GM21528 (cell line): ENCODE results near the gene ZNF365.
"Not testable (repeated sequence)": the region's sequence is repeated elsewhere in the genome, so short reads cannot be mapped to it uniquely, and the experiment has no call there.

Source experiments
- ATAC-seq: cut with Tn5 transposase; IDR thresholded peaks from one replicate; pipeline ENCODE4 v1.9.1; 2021; ENCODE audit warnings: mild to moderate bottlenecking, moderate library complexity; ENCODE audit not compliant: unreplicated experiment, low FRiP score

Gene ZNF365

DNA sequence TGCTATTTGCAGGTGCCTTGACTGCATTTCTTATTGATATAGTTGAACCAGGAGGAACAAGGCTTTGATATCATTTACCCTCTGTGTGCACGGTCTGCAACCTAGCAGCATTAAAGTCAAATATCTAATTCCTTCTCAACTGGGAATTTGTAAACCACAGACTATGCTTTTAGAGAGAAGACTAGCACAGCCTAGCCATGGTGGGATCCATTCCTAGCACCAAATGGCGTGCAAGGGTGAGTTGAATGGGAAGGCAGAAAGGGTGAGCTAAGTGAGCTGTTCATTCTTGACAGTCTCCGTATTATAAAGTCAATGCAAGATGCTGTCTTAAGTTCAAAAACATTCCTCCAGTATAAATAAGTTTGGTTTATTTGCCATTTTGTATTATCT is 2.9 kb downstream of the ZNF365 start:
- ATAC-seq, result no peak

DNA sequence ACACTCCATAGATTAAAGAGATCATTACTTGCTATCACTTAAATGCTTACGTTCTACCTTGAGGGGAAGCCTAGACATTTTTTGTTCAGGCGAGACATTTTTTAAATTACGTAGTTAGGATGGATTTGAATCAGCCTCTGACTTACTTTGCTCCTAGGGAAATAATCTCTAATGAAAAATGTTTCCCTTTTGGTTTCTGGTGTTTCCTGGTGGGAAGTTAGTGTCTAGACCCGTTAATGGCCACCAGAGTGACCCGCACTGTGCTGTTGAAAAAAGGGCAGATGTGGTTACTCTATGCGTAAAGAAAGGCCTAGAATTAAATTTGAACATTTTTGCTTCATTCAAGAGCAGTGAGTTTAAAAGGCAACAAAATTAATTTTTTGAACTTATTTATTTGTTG is 3.8 kb downstream of the ZNF365 start:
- ATAC-seq, result no peak

DNA sequence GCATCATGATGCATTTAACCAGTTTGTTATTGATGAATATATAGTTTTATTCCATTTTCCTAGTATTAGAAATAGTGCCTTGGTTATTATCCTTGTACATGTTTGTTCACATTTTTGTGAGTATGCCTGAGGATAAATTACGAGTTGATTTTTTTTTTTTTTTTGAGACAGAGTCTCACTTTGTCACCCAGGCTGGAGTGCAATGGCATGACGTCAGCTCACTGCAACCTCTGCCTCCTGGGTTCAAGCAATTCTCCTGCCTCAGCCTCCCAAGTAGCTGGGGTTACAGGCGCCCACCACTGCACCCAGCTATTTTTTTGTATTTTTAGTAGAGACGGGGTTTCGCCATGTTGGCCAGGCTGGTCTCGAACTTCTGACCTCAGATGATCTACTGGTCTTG is 4.7 kb downstream of the ZNF365 start:
- not testable (repeated sequence) for ATAC-seq

DNA sequence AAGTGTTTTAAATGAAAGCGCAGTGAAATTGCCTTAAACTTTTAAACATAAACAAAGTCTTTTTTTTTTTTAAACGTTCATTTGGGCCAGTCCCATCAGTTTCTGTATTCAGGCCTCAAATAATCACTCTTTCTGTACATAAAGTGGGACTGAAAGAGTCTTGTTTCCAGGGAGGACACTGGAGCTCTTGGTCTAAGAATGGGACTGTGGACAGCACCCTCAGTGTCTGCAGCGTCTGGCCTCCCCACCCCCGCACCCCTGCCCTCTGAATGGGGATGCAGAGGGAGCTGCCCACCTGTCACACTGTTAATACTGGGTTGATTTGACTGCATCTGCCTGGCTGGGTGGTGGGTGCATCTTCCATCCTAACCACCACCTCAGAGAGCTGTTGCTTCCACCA is 5.2 kb downstream of the ZNF365 start:
- no peak for ATAC-seq

DNA sequence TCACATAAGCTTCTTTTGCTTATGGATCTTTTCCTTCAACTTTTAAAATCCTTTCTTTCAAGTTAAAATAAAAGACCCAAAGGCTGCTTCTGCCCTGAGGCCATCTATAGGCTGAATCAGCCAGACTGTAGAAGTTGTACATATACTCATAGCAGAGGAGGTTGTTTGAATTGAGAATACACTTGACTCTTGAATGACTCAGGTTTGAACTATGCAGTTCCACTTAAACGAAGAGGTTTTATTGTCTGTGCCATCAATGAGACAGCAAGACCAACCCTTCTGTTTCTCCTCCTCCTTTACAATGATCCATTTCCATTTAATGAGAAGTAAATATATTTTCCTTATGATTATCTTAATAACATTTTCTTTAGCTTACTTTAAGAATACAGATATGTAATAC is 5.8 kb downstream of the ZNF365 start:
- no peak for ATAC-seq

DNA sequence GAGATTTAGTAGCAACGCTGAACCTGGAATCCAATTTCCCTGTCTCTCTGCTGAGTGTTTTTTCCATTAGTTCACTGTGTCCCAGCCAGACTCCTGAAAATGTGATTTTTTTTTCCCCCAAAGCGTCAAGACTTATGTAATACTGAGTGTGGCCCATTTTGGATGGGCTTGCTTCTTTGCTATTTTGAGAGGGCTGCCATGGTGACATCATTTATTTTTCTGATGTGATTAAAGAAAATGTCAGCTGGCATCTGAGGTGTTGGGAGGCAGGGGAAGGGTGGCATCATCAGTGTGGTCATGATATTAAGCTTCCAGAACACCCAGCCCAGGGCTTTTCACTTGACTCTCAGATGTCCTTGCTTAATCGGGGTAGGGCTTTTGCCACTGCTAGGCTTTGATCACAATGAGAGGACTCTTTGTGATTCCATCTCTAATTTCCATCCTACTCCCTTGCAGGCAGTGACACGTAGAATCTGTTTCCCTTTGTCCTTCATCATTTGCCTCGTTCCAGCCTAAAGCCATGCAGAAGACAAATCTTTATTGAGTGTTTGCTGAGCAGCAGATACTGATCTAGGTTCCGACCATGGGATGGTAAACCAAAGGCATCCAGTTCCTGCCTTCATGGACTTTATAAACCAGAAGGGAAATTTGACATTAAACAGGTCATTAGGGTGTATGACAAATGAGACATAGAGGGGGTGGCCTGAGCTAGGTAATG is 7.4 kb downstream of the ZNF365 start:
- no peak for ATAC-seq

DNA sequence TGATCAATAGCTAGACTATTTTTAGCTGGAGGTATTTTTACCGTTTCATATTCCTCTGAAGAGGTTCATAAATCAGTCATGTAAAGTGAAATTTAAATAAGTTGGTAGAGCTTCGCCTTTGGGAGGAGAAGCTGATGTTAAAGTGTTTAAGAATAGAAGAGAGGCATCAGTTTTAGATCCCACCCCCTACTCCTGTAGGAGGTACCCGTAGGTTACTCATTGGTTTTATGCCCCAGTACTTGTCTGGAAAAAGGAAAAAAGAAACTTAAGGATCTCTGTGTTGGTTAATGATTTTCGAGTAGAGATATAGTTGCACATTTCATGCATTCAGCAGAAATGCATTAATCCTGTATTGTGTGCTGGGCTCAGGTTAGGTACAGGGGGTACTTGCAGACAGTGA is 8.7 kb downstream of the ZNF365 start:
- ATAC-seq, result no peak

DNA sequence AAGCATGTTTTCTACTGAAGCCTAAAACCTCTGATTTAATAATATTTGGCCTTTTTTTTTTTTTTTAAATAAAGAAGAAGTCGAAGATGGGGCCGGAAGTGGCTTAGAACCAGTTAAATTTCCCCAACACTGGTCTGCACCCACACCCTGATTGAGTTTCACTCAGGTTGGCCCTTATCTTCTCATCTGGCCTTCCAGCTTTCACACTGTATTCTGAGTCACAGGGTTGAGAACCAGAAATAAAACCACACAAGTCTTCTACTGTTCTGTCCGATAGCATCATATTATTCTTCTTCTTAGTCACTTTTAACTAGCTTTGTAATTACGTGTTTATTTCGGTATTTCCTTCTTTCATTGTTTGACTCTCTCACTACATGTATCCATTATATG is 9.9 kb downstream of the ZNF365 start:
- no peak for ATAC-seq

DNA sequence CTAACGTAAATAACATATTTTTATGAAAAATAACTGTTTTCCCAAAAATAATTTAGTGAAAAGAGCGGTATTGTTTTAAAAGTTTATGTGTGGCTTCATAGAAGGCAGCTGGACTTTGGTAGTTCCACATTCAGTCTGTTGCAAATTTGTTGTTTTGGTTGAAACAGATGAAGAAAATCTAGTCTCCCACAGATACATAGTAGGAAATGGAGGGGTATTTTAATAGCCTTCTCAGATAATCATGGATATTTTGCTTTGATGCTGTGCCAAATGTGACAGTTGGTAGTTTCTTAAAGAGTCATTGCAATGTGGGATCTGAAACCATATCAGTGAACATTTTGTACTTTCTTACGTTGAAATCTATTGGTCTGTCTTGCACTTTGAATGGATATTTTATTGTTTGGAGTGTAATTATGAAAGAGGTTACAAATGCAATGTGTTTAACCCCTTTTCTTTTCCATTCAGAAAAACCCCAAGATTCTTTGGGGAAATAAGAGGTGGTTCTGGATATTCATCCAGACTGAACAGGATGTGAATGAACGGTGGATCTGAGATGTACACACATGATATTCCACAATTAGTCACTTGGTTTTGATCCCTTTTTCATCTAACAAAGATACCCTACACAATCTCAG is 10.4 kb downstream of the ZNF365 start:
- ATAC-seq, result no peak

DNA sequence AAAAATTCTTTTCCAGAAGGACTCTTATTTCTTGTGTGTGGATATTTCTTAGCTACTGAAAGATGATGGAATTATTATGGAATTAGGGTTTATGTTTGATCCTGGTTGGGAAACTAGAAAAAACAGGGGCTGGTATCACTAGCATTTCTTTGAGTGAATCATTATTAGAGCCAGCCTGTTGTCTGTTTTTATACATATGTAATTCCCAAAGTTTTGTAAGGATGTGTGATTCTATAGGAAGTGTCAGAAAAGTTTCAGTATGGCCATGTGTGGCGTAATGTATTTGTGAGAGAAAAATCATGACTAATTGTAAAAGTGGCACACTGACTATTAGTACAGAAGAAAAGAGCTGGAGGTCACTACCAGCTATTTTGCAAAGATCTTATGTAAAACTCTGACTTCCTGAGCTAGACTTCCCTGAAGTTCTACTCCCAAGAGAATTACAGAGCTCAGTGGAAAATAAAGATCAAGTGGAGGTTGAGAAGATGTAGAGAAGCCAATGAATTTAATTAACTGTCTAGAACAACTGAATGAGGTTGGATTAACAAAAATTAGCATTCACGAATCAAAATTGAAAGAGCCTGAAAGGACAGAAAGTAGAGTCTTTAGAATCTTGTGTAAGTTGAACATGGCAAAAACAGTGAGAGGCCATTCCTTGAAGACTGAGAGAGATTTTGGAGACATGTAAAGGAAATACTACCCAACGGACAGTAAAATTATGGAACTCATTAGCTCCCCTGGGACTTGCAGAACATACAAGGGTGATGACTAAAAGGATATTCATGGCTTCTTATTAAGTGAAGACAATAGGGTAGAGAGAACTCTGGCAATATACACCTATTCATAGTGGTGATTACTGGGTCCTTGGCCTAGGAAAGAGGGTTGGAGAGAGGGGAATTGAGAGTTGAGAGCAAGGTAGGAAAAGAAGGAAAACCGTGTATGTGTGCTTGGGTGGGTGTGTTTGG is 12.5 kb downstream of the ZNF365 start:
- ATAC-seq, result no peak

DNA sequence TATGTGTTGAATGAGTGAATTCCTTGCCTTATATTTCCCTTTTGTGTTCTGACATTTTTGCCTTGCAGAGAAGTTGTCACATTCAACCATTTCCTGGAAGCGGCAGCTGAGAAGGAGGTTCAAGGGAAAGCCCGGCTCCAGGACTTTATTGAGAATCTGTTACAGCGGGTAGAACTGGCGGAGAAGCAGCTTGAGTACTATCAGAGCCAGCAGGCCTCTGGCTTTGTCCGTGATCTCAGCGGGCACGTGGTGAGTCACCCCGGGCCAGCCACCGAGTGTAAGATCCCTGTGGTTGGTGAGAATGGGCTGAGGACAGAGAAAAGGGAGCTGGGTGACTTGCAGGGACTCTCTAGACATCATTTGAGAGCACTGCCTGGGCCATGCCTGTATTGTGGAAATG is 14.2 kb downstream of the ZNF365 start:
- ATAC-seq, result no peak

DNA sequence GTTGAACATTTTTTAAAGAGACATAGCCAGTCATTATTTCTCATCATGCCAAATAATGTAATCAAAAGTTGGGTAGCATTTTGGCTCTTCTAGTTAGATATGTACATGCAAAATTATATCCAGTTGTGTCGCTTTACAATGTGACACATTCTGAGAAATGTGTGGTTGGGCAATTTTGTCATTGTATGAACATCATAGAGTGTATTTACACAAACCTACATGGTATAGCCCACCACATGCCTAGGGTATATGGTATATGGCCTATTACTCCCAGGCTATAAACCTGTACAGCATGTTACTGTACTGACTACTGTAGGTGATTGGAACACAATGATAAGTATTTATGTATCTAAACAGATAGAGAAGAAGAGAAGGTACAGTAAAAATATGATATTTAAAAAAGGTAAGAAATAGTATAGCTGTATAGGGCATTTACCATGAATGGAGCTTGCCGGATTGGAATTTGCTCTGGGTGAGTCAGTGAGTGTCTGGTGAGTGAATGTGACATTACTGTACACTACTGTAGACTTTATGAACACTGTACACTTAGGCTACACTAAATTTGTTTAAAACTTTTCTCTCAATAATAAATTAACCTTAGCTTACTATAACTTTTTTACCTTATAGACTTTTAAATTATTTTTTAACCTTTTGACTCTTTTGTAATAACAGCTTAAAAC is 16.5 kb downstream of the ZNF365 start:
- ATAC-seq, result no peak

DNA sequence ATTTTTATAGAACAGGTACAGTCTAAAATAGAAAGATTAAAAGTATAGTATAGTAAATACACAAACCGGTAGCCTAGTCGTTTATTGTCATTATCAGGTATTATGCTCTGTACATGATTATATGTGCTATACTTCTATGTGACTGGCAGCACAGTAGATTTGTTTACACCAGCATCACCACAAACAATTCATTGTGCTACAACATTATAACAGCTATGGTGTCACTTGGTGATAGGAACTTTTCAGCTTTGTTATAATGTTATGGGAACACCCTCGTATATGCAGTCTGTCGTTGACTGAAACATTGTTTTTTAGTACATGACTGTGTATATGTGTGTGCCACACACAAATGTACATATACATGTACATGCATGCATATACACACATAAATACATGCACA is 19.1 kb downstream of the ZNF365 start:
- ATAC-seq, result no peak

DNA sequence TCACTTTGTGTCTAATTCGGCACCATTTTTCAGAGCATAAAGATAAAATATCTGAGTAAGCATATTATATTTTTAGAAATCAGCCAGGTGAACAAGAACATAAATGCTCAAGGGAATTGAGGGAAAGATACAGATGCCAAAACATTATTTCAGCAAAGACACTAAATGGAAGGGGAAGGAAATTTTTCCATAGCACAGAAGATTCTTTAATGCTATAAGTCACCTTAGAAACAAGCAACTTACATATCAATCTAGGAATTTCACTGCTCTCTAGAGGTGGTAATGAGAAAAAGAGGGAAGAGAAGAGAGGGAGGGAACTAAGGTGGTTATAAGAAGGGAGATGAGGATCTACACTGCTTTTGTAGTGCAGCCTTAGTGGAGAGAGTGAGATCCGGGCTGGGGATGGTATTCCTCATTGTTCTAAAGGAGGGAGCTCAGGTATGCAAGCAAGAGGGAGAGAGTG is 20.4 kb downstream of the ZNF365 start:
- no peak for ATAC-seq

DNA sequence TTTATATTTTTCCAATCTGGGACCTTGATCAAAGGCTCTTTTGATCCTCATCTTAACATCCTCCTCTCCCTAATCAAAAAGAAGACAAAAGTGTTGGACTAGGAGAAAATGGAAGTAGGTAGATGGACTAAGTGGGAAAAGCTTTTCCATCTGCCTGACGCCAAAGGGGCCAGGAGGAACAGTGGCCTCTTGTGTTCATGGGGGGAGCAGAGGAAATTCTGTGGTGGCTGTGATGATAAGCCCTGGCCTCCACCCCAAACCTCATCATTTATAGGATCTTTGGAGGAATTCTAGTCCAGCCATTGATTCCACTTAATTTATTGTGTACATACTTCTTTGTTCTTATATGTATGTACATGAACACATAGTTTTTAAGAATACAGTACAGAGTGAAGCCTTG is 21.7 kb downstream of the ZNF365 start:
- no peak for ATAC-seq

DNA sequence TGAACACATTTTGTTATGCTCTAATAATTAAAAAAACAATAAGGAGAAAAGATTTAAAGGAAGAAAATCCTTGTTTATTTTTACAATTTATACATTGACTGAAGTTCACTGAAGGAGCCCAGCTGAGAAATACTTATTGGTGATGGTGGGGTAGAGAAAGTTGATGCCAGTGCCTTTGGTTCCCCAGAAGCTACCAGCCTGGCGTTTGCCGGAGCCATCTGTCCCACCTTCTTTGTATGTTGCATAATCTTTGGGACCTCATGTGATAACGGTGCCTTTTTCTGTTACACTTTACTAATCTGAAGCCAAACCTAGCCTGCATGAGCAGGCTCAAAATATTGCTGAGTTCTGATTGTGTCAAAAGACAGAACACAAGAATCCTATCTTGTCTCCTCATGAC is 22.7 kb downstream of the ZNF365 start:
- no peak for ATAC-seq

DNA sequence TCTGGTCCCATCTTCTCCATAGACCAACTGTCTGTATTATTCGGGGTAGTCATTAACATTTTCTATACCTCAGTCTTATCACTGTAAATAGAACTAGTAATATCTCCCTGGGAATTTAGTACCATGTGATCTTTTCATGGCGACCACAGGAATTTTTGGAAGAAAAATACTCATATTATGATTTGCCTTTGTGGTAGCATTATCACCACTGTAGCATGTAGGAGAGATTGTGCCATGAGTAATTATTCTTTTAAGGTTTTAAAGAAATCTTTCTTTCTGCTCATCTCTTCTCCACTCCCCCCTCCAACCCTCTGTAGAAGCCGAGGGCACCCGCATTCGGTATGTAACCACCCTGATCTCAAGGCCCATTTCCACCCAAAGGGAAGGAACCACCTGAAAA is 25.0 kb downstream of the ZNF365 start:
- ATAC-seq, result no peak

DNA sequence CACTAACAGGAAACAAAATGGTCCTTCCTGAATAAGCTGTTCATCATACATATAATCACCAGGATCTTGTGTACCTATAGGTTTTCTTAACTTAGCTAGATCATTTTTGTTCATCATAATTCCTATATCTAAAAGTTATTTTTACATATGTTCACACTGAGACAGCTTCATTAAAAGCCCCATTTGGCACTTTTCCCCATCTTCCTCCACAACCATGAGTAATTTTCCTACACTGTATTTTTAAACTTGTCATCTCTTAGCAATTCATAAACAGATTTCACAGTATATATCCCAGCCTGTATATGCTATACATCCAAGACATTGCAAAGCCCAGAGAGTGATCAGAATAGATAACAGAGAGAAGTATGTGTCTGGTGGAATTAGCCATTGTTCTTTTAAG is 28.3 kb downstream of the ZNF365 start:
- no peak for ATAC-seq

DNA sequence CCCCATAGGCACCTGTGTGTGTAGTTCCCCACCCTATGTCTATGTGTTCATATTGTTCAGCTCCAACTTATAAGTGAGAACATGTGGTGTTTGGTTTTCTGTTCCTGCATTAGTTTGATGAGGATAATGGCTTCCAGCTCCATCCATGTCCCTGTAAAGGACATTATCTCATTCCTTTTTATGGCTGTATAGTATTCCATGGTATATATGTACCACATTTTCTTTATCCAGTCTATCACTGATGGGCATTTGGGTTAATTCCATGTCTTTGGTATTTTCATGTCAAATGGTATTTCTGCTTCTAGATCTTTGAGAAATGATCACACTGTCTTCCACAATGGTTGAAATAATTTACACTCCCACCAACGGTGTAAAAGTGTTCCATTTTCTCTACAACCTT is 36.4 kb downstream of the ZNF365 start:
- not testable (repeated sequence) for ATAC-seq

DNA sequence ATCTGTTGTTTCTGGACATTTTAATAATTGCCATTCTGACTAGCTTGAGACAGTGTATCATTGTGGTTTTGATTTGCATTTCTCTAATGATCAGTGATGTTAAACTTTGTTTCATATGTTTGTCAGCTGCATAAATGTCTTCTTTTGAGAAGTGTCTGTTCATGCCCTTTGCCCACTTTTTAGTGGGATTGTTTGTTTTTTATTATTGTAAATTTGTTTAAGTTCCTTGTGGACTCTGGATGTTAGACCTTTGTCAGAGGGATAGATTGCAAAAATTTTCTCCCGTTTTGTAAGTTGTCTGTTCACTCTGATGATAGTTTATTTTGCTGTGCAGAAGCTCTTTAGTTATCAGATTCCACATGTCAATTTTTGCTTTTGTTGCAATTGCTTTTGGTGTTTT is 36.8 kb downstream of the ZNF365 start:
- not testable (repeated sequence) for ATAC-seq

DNA sequence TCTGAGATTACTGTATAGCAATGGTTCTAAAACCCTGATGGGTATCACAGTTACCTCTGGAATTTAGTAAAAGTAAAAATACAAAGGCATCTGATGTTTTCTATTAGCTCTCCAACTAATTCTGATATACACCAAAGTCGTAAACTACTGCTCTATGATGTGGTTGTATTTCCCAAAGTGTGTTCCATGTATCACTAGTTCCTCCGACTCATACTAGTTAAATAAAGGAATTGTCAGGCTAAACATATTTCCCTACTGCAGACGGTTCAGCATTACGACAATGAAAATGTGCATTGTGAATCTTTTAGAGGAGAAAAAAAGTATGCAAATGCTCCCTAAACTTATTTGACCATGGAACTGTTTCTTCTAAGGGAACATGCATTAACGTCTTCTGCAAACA is 38.9 kb downstream of the ZNF365 start:
- ATAC-seq, result no peak
